Upper lobe of left lung (tissue), 4 donors: ENCODE results near the gene CYP2U1.

ENCODE experiments used
- CTCF ChIP-seq, 6 experiments: fragments of 450-650 bp in 4 of 6; fragments of 200-600 bp in 2 of 6; sonication (generic) in 2 of 6; IDR thresholded peaks; one replicate each; pipeline ENCODE4 v1.5.1; 2016 to 2019; ENCODE audit warnings: antibody characterized with exemption in 6 of 6
- EP300 ChIP-seq, 4 donors: sonication (generic); formaldehyde crosslinking; IDR thresholded peaks; one replicate each; pipeline ENCODE4 v1.5.1; 2017; ENCODE audit warnings: antibody characterized with exemption in 4 of 4, control low read depth in 2 of 4
- POLR2A ChIP-seq, 4 donors: fragments of 450-650 bp; IDR thresholded peaks; one replicate each; pipeline ENCODE4 v1.5.1; 2016 to 2017; ENCODE audit warnings: antibody characterized with exemption in 4 of 4, mild to moderate bottlenecking in 2 of 4
- POLR2AphosphoS5 ChIP-seq, 2 donors: sonication (generic); formaldehyde crosslinking; IDR thresholded peaks; one replicate each; pipeline ENCODE4 v1.5.1; 2017; ENCODE audit warnings: antibody characterized with exemption in 2 of 2

GRCh38 chr4:107945809-107946208 is 14.5 kb downstream of the CYP2U1 start:
- TF ChIP-seq POLR2A (IDR thresholded peaks at IDR 0.05) (no peak), CTCF (IDR thresholded peaks at IDR 0.05) (no peak), POLR2AphosphoS5 (IDR thresholded peaks at IDR 0.05) (no peak), EP300 (IDR thresholded peaks at IDR 0.05) (no peak)
